K562 (cell line): ENCODE data around the gene DDX39A. TPM values are rescaled to one million over a fixed set of nuclear protein-coding genes. Genes with fewer than 3 reads are reported as not detected.

Source experiments
- ATAC-seq: fragments of 200-7000 bp; cut with Tn5 transposase; 3 replicates; pipeline ENCODE4 v1.9.1; 2020; ENCODE audit warnings: moderate library complexity
- BruUV-seq: library from RNA; stranded (reverse); fragments of 400-500 nt; replicated peaks from 2 replicates; lab custom pipeline; 2021; lab: Mats Ljungman, UMichigan
- CTCF ChIA-PET: fragments of 300-600 bp; formaldehyde crosslinking; extraction: SDS; loops from one replicate; lab custom pipeline; 2021; ENCODE audit warnings: low intra/inter-chr PET ratio; lab: Yijun Ruan, JAX
- POLR2A ChIA-PET: fragments of 300-600, 350-650 bp; sonication (Branson Sonifier 250); formaldehyde crosslinking; extraction: SDS; loops from one replicate; lab custom pipeline; 2021; ENCODE audit warnings: antibody characterized with exemption, inconsistent platforms; lab: Yijun Ruan, JAX
- DNase-seq, 4 experiments: peaks; one replicate each; pipeline versions ENCODE4 v3.0.0 to v3.0.0-alpha.2; 2011 to 2018; ENCODE audit warnings: low spot score in 3 of 4, mixed read lengths in 3 of 4; ENCODE audit errors: extremely low read depth in 1 of 4
- FAIRE-seq: peaks from 2 replicates; lab custom pipeline; 2011; peaks lifted over from hg19 to GRCh38; lab: Jason Lieb, UNC
- H2AFZ ChIP-seq: 2 replicates; pipeline ENCODE4 v1.6.0; 2011; ENCODE audit warnings: low read depth, low read length, control low read depth, inconsistent platforms
- H3K27ac ChIP-seq: fragments of 200-600 bp; 3 replicates; pipeline ENCODE4 v1.8.0; 2011; ENCODE audit warnings: low read depth, mild to moderate bottlenecking, control low read depth, inconsistent platforms, low read length, moderate library complexity, mixed read lengths; ENCODE audit errors: extremely low read depth
- H3K27me3 ChIP-seq, 2 experiments: fragments of 300-600 bp in 1 of 2; 2 replicates in 1 of 2; 3 replicates in 1 of 2; pipeline versions ENCODE4 v1.6.0 to v1.8.0; 2011; ENCODE audit warnings: inconsistent platforms in 2 of 2, low read length in 2 of 2, mild to moderate bottlenecking in 1 of 2, mixed read lengths in 1 of 2, moderate library complexity in 1 of 2; ENCODE audit not compliant: control insufficient read depth in 2 of 2, insufficient read depth in 2 of 2
- H3K36me3 ChIP-seq: fragments of 300-600 bp; 3 replicates; pipeline ENCODE4 v1.8.0; 2011; ENCODE audit warnings: mild to moderate bottlenecking, low read length, inconsistent platforms; ENCODE audit not compliant: control insufficient read depth, insufficient read depth
- H3K4me1 ChIP-seq, 2 experiments: fragments of 200-600 bp in 1 of 2; replicated peaks in 1 of 2; 2 replicates in 1 of 2; 3 replicates in 1 of 2; pipeline versions ENCODE4 v1.5.1 to v1.8.0; 2011; ENCODE audit warnings: inconsistent platforms in 2 of 2, low read length in 2 of 2, mild to moderate bottlenecking in 1 of 2, mixed read lengths in 1 of 2, moderate library complexity in 1 of 2; ENCODE audit not compliant: control insufficient read depth in 2 of 2, insufficient read depth in 2 of 2
- H3K4me2 ChIP-seq: 2 replicates; pipeline ENCODE4 v1.6.1; 2011; ENCODE audit warnings: low read length, control low read depth, inconsistent platforms, mixed read lengths; ENCODE audit not compliant: insufficient read depth
- H3K4me3 ChIP-seq: fragments of 200-600 bp; sonication (generic), shearing (Covaris generic); 2 replicates; pipeline ENCODE4 v1.5.1; 2016; ENCODE audit warnings: control low read depth, inconsistent platforms
- H3K79me2 ChIP-seq: fragments of 200-600 bp; 3 replicates; pipeline ENCODE4 v1.8.0; 2011; ENCODE audit warnings: low read length, inconsistent platforms; ENCODE audit not compliant: control insufficient read depth, insufficient read depth
- H3K9ac ChIP-seq, 2 experiments: 2 replicates each; pipeline versions ENCODE4 v1.6.0 to v1.6.1; 2011; ENCODE audit warnings: low read depth in 2 of 2, low read length in 2 of 2, control low read depth in 1 of 2, inconsistent platforms in 1 of 2, mild to moderate bottlenecking in 1 of 2, mixed read lengths in 1 of 2; ENCODE audit not compliant: insufficient read depth in 1 of 2
- H3K9me1 ChIP-seq: one replicate; pipeline ENCODE4 v1.6.0; 2011; ENCODE audit warnings: inconsistent platforms, mild to moderate bottlenecking, low read length, moderate library complexity; ENCODE audit not compliant: control insufficient read depth, insufficient read depth
- H3K9me3 ChIP-seq: replicated peaks from 2 replicates; pipeline ENCODE4 v1.5.1; 2011; ENCODE audit warnings: low read depth, low read length, inconsistent platforms; ENCODE audit not compliant: control insufficient read depth, insufficient read depth
- H4K20me1 ChIP-seq: replicated peaks from 2 replicates; pipeline ENCODE4 v1.6.1; 2011; ENCODE audit warnings: low read length, inconsistent platforms, mixed read lengths; ENCODE audit not compliant: control insufficient read depth, insufficient read depth
- BACH1 ChIP-seq: fragments of 200-800 bp; sonication (Bioruptor generic); IDR thresholded peaks from 2 replicates; pipeline ENCODE4 v1.6.1; 2016; ENCODE audit warnings: missing genetic modification characterization, missing compliant biosample characterization
- CBX1 ChIP-seq: sonication (generic); IDR thresholded peaks from 2 replicates; pipeline ENCODE4 v1.6.1; 2016; ENCODE audit warnings: antibody characterized with exemption, low read depth, mild to moderate bottlenecking
- HINFP ChIP-seq: fragments of 450-650 bp; conservative IDR thresholded peaks from 2 replicates; pipeline ENCODE4 v1.6.1; 2016; ENCODE audit warnings: missing genetic modification characterization, low read depth, mild to moderate bottlenecking, control low read depth, missing compliant biosample characterization
- MIER1 ChIP-seq: fragments of 450-650 bp; IDR thresholded peaks from 2 replicates; pipeline ENCODE4 v1.6.1; 2016; ENCODE audit warnings: antibody characterized with exemption, mild to moderate bottlenecking, low read depth
- ZNF740 ChIP-seq, 3 experiments: fragments of 200-800 bp in 1 of 3; sonication (Bioruptor generic) in 1 of 3; sonication (generic) in 1 of 3; formaldehyde crosslinking in 1 of 3; IDR thresholded peaks; 2 replicates each; pipeline versions ENCODE4 v1.6.1 to v1.8.0; 2016 to 2022; ENCODE audit warnings: mild to moderate bottlenecking in 2 of 3, missing compliant biosample characterization in 2 of 3, missing genetic modification characterization in 2 of 3, missing genetic modification reagents in 1 of 3
- WGBS: fragments of 100-300 bp; shearing (Covaris generic); methylation state at CpG from one replicate; pipeline ENCODE4 v1.1.6; 2016; ENCODE audit warnings: low coverage, mixed read lengths; ENCODE audit not compliant: insufficient coverage; ENCODE audit errors: missing lambda C conversion rate; 5-methylcytosine and 5-hydroxymethylcytosine counted together
- in situ Hi-C: fragments of 300-500 bp; cut with MboI; formaldehyde crosslinking; loops from 4 replicates; pipeline ENCODE4 v1.15.0; 2018; ENCODE audit warnings: inconsistent platforms, mixed read lengths
- intact Hi-C: fragments of 100-400 bp; cut with micrococcal nuclease; formaldehyde crosslinking; loops from 2 replicates; pipeline ENCODE4 v1.14.2; 2022
- polyA plus RNA-seq, 8 experiments: library from polyadenylated mRNA; depleted of rRNA in 4 of 8; stranded (reverse) in 5 of 8; unstranded in 3 of 8; fragments of >200 nt; fragmentation: Nextera tagmentation in 2 of 8; fragmentation: Illumina TruSeq in 1 of 8; extraction: Ambion mirVana in 2 of 8; extraction: Trizol in 1 of 8; gene quantifications; 2 replicates each; pipeline versions ENCODE4 v1.2.1 to v1.2.3, GENCODE V29; 2011 to 2014; ENCODE audit warnings: inconsistent platforms in 1 of 8, missing spikeins in 1 of 8
- total RNA-seq, 7 experiments: library from RNA; depleted of rRNA in 6 of 7; stranded (reverse); fragments of >200 nt in 6 of 7; fragmentation: Illumina TruSeq in 2 of 7; extraction: Trizol in 2 of 7; gene quantifications; 2 replicates each; pipeline versions ENCODE4 v1.2.1 to v1.2.3, GENCODE V29; 2011 to 2021; ENCODE audit warnings: low replicate concordance in 1 of 7
- TF ChIP-seq, protein P1 (sequence below): fragments of 450-650 bp; formaldehyde crosslinking; conservative IDR thresholded peaks from 2 replicates; pipeline ENCODE4 v1.4.0; 2022; ENCODE audit warnings: mild to moderate bottlenecking, missing genetic modification characterization

DDX39A gene
- total and polyA plus RNA-seq, 9 of the 15 experiments (the other 6 are each of a cell fraction or from before 2014, with no cell fraction given), result 90.3 to 250 (median 188) TPM

GRCh38 chr19:14405380-14405757, 13.8 kb downstream of the DDX39A start:
- Histone ChIP-seq H3K4me3 (no peak overlapping the region; the same call in 1 of the 2 replicates), H2AFZ (no peak overlapping the region), H3K9ac (peak overlapping the region in 1 of 2 experiments; percentile 72; a peak in 2 of 4 replicates), H3K27me3 (no peaks in the 10 kb centered on the region), H4K20me1 (peaks cover 32% of the 10 kb centered on the region), H3K9me3 (no peaks in the 10 kb centered on the region), H3K79me2 (no peaks in the 10 kb centered on the region; the same call in 2 of the 3 replicates), H3K9me1 (peaks cover 4% of the 10 kb centered on the region), H3K4me1 (peaks cover 7 to 55% of the 10 kb centered on the region in 2 experiments; a peak in 4 of 5 replicates), H3K36me3 (peaks cover 86% of the 10 kb centered on the region; the same call in 2 of the 3 replicates), H3K4me2 (peak overlapping the region; percentile 60), H3K27ac (0 out of 3 replicates have a peak overlapping the region, but pooled peaks have one; percentile 25)
- CTCF ChIA-PET, result interaction anchor here (0.8 kb wide), 2 partner anchors 43 to 269 kb away, joined by 3 read pairs; partner anchors contain the start of gene ASF1B
- no TSS peak for BruUV-seq
- POLR2A ChIA-PET, result interaction anchor here (0.6 to 3.7 kb wide), 13 partner anchors 9 to 373 kb away, joined by 3 to 55 read pairs (median 4); partner anchors contain the start of genes ADGRE5 and DDX39A
- ATAC-seq (no peak), FAIRE-seq (no peak), DNase-seq (peak in 1 of 4 experiments; percentile 22)
- TF ChIP-seq MIER1, result no peak
- no peak for TF ChIP-seq BACH1 (tag)
- TF ChIP-seq, protein P1, sequence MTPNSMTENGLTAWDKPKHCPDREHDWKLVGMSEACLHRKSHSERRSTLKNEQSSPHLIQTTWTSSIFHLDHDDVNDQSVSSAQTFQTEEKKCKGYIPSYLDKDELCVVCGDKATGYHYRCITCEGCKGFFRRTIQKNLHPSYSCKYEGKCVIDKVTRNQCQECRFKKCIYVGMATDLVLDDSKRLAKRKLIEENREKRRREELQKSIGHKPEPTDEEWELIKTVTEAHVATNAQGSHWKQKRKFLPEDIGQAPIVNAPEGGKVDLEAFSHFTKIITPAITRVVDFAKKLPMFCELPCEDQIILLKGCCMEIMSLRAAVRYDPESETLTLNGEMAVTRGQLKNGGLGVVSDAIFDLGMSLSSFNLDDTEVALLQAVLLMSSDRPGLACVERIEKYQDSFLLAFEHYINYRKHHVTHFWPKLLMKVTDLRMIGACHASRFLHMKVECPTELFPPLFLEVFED (CRISPR knock-in tag), result 0 out of 2 replicates have a peak, but pooled peaks have one; percentile 50
- TF ChIP-seq ZNF740 (CRISPR knock-in tag; IDR thresholded peaks at IDR 0.05), result peak; percentile 72; the same call in 1 of the 2 replicates
- no peak for TF ChIP-seq ZNF740 (tag; IDR thresholded peaks at IDR 0.05)
- TF ChIP-seq HINFP (tag), result no peak
- no peak for TF ChIP-seq CBX1
- in situ Hi-C loops, result no loop called here
- intact Hi-C loops, result loop anchor here (10.0 kb wide), 1 partner anchor 261 kb away; no protein-coding TSS in a partner anchor
- WGBS, result 65% methylated on average over 6 of the region's 6 CpGs
